Measurements from ENCODE around the gene CFAP68.
A peak's percentile ranks its signal among the peaks of the same experiment; 100 is the strongest.

CFAP68 gene

DNA sequence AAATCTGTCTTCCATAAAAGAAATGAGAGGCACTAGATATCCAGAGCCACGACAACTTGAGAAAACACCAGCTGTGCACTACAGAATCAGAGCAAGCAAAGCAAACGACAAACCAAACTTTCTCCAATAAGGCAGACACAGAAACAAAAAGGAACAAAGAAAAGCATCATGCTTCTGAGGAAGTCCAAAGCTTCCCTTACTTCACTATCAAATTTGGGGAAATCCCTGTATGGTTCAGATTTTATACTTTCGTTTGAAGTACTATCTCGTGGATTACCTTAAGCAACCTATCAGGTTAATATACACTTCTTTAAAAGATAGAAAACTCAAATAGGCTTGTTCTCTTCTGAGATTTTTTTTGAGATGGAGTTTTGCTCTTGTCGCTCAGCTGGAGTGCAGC lies 35.7 kb upstream of the CFAP68 start:
- Histone ChIP-seq H3K36me3 (ENCODE audit: control insufficient read depth in 2 of 2, insufficient read depth in 2 of 2, low read length in 2 of 2) (peaks cover 5 to 12% of the 10 kb centered on the region in 2 donors), H3K27me3 (ENCODE audit: control insufficient read depth in 1 of 2, insufficient read depth in 2 of 2, low read length in 2 of 2) (no peaks in the 10 kb centered on the region), H3K4me1 (ENCODE audit: control insufficient read depth, insufficient read depth, low read length) (no peaks in the 10 kb centered on the region), H3K27ac (ENCODE audit: low read length) (no peak overlapping the region), H3K9ac (ENCODE audit: low read length in 2 of 2) (no peak overlapping the region), H3K9me3 (ENCODE audit: control insufficient read depth in 2 of 2, low read length in 2 of 2) (no peaks in the 10 kb centered on the region), H3K4me3 (ENCODE audit: low read length in 2 of 2) (no peak overlapping the region)

DNA sequence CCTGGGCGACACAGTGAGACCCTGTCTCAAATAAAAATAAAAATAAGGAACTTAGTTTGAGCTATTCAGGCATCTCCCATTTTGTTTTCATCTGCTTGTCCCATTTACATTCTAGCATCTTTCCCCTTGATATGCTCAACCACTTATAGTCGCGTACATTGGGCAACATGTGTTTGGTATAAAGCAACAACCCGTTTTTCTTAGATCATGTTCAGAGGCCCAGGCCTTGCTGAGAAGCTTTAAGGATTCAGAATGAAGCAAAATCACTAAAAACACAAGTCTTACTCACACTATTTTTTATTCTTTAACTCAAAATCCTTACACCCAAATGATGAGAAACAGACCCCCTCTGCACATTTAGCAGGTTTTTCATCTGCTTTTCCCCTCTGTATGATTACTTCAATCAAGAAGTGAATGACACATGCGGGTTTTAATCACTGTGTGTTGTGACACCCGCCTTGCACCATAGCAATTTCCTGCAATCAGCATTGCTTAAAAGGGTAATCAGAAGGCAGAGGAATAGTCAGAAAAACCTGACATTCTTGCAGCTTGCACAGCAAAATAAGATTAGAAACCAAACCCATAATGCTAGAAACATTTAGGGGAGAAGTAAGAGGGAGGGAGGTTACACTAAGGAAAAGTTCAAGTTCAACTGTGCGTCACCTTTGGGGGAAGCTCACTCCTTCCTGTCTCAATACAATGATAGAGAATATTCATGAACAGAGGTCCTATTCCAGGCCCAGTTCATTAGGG lies 33.9 kb upstream of the CFAP68 start:
- no peak overlapping the region for H3K9ac ChIP-seq (ENCODE audit: low read length in 2 of 2)
- H3K36me3 ChIP-seq (ENCODE audit: control insufficient read depth in 2 of 2, insufficient read depth in 2 of 2, low read length in 2 of 2), result peaks cover 5 to 14% of the 10 kb centered on the region in 2 donors

DNA sequence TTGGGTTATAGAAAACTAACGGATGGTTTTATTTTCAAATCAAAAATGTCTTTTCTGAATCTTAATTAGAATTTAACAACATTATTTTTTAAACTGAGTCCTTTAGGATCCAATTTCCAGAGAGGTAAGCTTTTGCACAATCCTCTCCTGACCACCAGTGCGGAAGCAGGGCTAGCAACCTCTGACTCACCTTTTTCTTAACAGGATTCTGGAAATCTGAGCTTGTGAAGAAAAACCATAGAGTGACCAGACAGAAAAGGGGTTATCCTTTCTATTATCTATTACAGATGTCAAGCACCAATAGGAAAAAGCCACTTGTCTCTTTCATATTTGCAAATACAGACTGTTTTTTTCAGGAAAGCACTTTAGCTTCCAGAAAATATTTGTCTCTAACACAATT lies 33.3 kb upstream of the CFAP68 start:
- Histone ChIP-seq H3K4me1 (ENCODE audit: control insufficient read depth, insufficient read depth, low read length) (no peaks in the 10 kb centered on the region), H3K9ac (ENCODE audit: low read length in 2 of 2) (no peak overlapping the region), H3K27ac (ENCODE audit: low read length) (no peak overlapping the region), H3K4me3 (ENCODE audit: low read length in 2 of 2) (no peak overlapping the region), H3K27me3 (ENCODE audit: control insufficient read depth in 1 of 2, insufficient read depth in 2 of 2, low read length in 2 of 2) (no peaks in the 10 kb centered on the region), H3K9me3 (ENCODE audit: control insufficient read depth in 2 of 2, low read length in 2 of 2) (no peaks in the 10 kb centered on the region), H3K36me3 (ENCODE audit: control insufficient read depth in 2 of 2, insufficient read depth in 2 of 2, low read length in 2 of 2) (peaks cover 5 to 18% of the 10 kb centered on the region in 2 donors)

More for the DNA sequence above, 33.9 kb upstream of the CFAP68 start:
- Histone ChIP-seq H3K4me3 (ENCODE audit: low read length in 2 of 2) (no peak overlapping the region), H3K9me3 (ENCODE audit: control insufficient read depth in 2 of 2, low read length in 2 of 2) (no peaks in the 10 kb centered on the region), H3K4me1 (ENCODE audit: control insufficient read depth, insufficient read depth, low read length) (no peaks in the 10 kb centered on the region), H3K27me3 (ENCODE audit: control insufficient read depth in 1 of 2, insufficient read depth in 2 of 2, low read length in 2 of 2) (no peaks in the 10 kb centered on the region), H3K27ac (ENCODE audit: low read length) (no peak overlapping the region)

DNA sequence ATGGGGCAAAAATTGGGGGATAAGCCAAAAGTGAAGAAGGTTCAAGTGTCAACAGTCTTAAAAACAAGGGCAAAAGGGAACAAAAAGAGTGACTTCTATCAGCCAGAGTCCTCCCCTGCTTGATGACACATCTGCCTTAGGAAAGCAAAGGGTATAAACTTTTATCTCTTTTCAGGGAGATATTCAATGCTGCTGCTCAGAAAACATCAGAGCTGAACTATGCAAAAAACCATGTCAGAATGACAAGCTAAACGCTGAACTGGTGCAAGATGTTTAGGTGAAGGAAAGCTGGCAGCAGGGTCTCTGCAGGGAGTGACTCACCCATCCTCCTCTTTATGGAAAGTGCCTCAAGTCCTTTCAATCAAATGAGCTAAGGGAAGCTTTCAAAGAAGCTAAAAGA lies 32.7 kb upstream of the CFAP68 start:
- Histone ChIP-seq H3K4me1 (ENCODE audit: control insufficient read depth, insufficient read depth, low read length) (no peaks in the 10 kb centered on the region), H3K4me3 (ENCODE audit: low read length in 2 of 2) (no peak overlapping the region), H3K36me3 (ENCODE audit: control insufficient read depth in 2 of 2, insufficient read depth in 2 of 2, low read length in 2 of 2) (peaks cover 5 to 18% of the 10 kb centered on the region in 2 donors), H3K27ac (ENCODE audit: low read length) (no peak overlapping the region), H3K9ac (ENCODE audit: low read length in 2 of 2) (no peak overlapping the region), H3K9me3 (ENCODE audit: control insufficient read depth in 2 of 2, low read length in 2 of 2) (no peaks in the 10 kb centered on the region), H3K27me3 (ENCODE audit: control insufficient read depth in 1 of 2, insufficient read depth in 2 of 2, low read length in 2 of 2) (no peaks in the 10 kb centered on the region)

DNA sequence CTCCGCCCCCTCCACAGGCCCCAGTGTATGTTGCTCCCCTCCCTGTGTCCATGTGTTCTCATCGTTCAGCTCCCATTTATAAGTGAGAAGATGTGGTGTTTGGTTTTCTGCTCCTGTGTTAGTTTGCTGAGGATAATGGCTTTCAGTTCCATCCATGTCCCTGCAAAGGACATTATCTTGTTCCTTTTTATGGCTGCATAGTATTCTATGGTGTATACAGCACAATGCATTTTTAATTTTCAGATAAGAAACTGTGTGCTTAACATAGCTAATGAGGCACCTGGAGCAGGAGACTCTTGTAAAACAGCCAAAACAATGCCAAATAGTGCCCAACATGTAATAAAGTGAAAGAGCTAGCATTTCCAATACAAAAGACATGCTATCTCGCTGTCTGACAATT lies 29.7 kb upstream of the CFAP68 start:
- Histone ChIP-seq H3K4me3 (ENCODE audit: low read length in 2 of 2) (no peak overlapping the region), H3K27ac (ENCODE audit: low read length) (no peak overlapping the region), H3K4me1 (ENCODE audit: control insufficient read depth, insufficient read depth, low read length) (no peaks in the 10 kb centered on the region), H3K36me3 (ENCODE audit: control insufficient read depth in 2 of 2, insufficient read depth in 2 of 2, low read length in 2 of 2) (peaks cover 10 to 22% of the 10 kb centered on the region in 2 donors), H3K27me3 (ENCODE audit: control insufficient read depth in 1 of 2, insufficient read depth in 2 of 2, low read length in 2 of 2) (no peaks in the 10 kb centered on the region), H3K9ac (ENCODE audit: low read length in 2 of 2) (no peak overlapping the region), H3K9me3 (ENCODE audit: control insufficient read depth in 2 of 2, low read length in 2 of 2) (no peaks in the 10 kb centered on the region)

DNA sequence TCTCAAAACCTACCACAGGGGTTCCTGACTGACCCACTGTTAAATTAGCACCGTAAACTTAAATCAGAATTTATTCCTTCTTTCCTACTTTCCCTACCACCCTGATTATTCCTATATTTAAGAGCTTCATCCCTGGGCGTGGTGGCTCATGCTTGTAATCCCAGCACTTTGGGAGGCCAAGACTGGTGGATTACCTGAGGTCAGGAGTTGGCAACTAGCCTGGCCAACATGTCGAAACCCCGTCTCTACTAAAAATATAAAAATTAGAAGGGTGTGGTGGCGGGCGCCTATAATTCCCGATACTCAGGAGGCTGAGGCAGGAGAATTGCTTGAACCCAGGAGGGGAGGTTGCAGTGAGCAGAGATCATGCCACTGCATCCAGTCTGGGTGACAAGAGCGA lies 28.3 kb upstream of the CFAP68 start:
- Histone ChIP-seq H3K9me3 (ENCODE audit: control insufficient read depth in 2 of 2, low read length in 2 of 2) (no peaks in the 10 kb centered on the region), H3K4me3 (ENCODE audit: low read length in 2 of 2) (no peak overlapping the region), H3K9ac (ENCODE audit: low read length in 2 of 2) (no peak overlapping the region), H3K4me1 (ENCODE audit: control insufficient read depth, insufficient read depth, low read length) (no peaks in the 10 kb centered on the region), H3K36me3 (ENCODE audit: control insufficient read depth in 2 of 2, insufficient read depth in 2 of 2, low read length in 2 of 2) (peaks cover 10 to 18% of the 10 kb centered on the region in 2 donors), H3K27ac (ENCODE audit: low read length) (no peak overlapping the region), H3K27me3 (ENCODE audit: control insufficient read depth in 1 of 2, insufficient read depth in 2 of 2, low read length in 2 of 2) (no peaks in the 10 kb centered on the region)

DNA sequence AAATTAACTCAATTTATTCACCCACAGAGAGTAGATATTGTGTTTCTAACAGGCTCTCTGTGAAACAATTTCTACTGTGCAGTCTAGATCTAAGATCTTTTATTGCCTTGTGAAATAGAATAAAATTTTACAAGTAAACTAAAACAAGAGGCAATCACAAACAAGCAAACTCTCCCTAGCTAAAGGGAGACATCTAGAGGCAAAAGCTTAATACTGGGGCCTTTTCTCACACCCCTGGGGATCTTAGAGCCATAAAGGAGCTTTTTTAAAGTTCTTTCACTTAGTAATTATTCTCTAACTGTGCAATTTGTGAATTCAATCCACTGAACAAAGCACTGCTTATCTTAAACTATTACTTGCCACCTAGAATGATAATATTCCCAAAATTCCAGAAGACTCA lies 27.7 kb upstream of the CFAP68 start:
- Histone ChIP-seq H3K27ac (ENCODE audit: low read length) (no peak overlapping the region), H3K27me3 (ENCODE audit: control insufficient read depth in 1 of 2, insufficient read depth in 2 of 2, low read length in 2 of 2) (no peaks in the 10 kb centered on the region), H3K4me1 (ENCODE audit: control insufficient read depth, insufficient read depth, low read length) (no peaks in the 10 kb centered on the region), H3K36me3 (ENCODE audit: control insufficient read depth in 2 of 2, insufficient read depth in 2 of 2, low read length in 2 of 2) (peaks cover 10 to 16% of the 10 kb centered on the region in 2 donors), H3K9me3 (ENCODE audit: control insufficient read depth in 2 of 2, low read length in 2 of 2) (no peaks in the 10 kb centered on the region), H3K9ac (ENCODE audit: low read length in 2 of 2) (no peak overlapping the region), H3K4me3 (ENCODE audit: low read length in 2 of 2) (no peak overlapping the region)

DNA sequence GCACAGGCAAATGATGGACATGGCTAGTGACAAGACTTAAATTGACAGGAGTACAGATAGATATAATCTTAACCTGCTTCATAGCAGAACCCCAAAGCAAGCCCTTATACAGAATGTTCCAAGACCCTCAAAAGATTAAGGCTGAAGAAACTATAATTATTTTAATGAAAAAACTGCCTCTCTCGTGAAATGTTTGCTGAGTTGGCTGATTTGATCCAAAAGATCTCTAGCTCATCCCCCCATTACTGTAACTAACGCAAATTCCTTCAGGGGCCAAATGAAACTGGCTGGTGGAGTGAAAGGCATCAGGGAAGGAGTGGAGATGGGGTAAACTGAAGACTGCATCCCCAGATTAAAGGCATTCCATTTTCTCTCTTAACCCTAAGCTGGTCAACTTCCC lies 27.2 kb upstream of the CFAP68 start:
- no peak overlapping the region for H3K27ac ChIP-seq (ENCODE audit: low read length)
- no peak overlapping the region for H3K9ac ChIP-seq (ENCODE audit: low read length in 2 of 2)
- H3K9me3 ChIP-seq (ENCODE audit: control insufficient read depth in 2 of 2, low read length in 2 of 2), result no peaks in the 10 kb centered on the region
- peaks cover 10 to 15% of the 10 kb centered on the region in 2 donors for H3K36me3 ChIP-seq (ENCODE audit: control insufficient read depth in 2 of 2, insufficient read depth in 2 of 2, low read length in 2 of 2)
- H3K27me3 ChIP-seq (ENCODE audit: control insufficient read depth in 1 of 2, insufficient read depth in 2 of 2, low read length in 2 of 2), result no peaks in the 10 kb centered on the region
- no peaks in the 10 kb centered on the region for H3K4me1 ChIP-seq (ENCODE audit: control insufficient read depth, insufficient read depth, low read length)
- no peak overlapping the region for H3K4me3 ChIP-seq (ENCODE audit: low read length in 2 of 2)

DNA sequence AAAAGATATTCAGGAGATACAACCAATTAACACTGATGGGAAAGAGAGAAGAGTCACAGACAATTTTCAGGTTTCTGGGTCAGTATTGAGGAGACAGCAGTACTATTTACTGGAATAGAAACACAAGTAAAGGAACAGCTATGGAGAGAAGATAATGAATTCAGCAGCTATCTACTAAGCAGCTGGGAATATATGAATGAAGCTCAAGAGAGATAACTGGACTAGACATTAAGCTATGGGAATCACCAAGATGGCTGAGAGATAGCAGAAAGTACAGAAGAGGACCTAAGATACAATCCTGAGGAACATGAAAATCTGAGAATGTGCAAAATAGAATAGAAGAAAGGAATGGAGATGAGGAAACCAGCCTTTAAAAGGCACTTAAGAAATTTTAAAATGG lies 23.8 kb upstream of the CFAP68 start:
- no peak overlapping the region for H3K27ac ChIP-seq (ENCODE audit: low read length)
- no peak overlapping the region for H3K4me3 ChIP-seq (ENCODE audit: low read length in 2 of 2)
- H3K9me3 ChIP-seq (ENCODE audit: control insufficient read depth in 2 of 2, low read length in 2 of 2), result no peaks in the 10 kb centered on the region
- no peaks in the 10 kb centered on the region for H3K4me1 ChIP-seq (ENCODE audit: control insufficient read depth, insufficient read depth, low read length)
- no peaks in the 10 kb centered on the region for H3K27me3 ChIP-seq (ENCODE audit: control insufficient read depth in 1 of 2, insufficient read depth in 2 of 2, low read length in 2 of 2)
- peaks cover 30 to 32% of the 10 kb centered on the region in 2 donors for H3K36me3 ChIP-seq (ENCODE audit: control insufficient read depth in 2 of 2, insufficient read depth in 2 of 2, low read length in 2 of 2)
- no peak overlapping the region for H3K9ac ChIP-seq (ENCODE audit: low read length in 2 of 2)

DNA sequence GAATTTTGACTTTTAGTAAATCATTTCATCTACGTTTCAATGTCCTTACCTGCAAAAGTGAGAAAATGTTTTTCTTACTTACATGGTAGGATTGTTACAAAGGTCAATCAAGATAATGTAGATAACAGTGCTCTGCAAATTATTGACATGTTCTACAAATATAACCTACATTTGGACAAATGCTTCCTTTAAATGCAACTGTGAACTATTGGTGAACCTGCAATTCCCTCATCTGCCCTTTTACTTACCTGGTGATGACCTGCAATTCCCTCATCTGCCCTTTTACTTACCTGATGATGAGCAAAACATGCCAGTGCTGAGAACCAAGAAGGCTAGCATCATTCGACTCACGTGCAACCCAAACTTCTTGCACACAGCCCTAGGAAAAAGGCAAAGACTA lies 19.1 kb upstream of the CFAP68 start:
- Histone ChIP-seq H3K9ac (ENCODE audit: low read length in 2 of 2) (no peak overlapping the region), H3K27me3 (ENCODE audit: control insufficient read depth in 1 of 2, insufficient read depth in 2 of 2, low read length in 2 of 2) (no peaks in the 10 kb centered on the region), H3K4me3 (ENCODE audit: low read length in 2 of 2) (no peak overlapping the region), H3K9me3 (ENCODE audit: control insufficient read depth in 2 of 2, low read length in 2 of 2) (no peaks in the 10 kb centered on the region), H3K36me3 (ENCODE audit: control insufficient read depth in 2 of 2, insufficient read depth in 2 of 2, low read length in 2 of 2) (peaks cover 28 to 31% of the 10 kb centered on the region in 2 donors), H3K4me1 (ENCODE audit: control insufficient read depth, insufficient read depth, low read length) (no peaks in the 10 kb centered on the region), H3K27ac (ENCODE audit: low read length) (no peak overlapping the region)

DNA sequence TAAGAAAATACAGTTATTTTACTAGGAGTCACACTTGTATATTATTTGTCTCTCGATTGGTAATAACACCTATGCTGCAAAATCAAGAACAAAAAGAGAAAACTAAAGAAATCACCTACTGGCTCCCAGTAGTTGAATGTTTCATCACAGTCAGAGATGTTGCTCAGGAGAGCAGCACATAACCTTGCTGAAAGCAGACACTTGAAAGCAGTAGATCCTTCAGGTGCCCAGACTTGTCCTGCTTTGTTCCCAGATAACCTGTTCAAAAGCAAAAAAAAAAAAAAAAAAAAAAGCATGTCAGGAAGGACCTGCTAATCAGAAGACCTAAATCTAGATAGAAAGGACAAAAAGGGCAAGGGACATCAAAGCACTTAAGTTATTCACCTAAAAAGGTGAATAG lies 9.2 kb upstream of the CFAP68 start:
- Histone ChIP-seq H3K36me3 (ENCODE audit: control insufficient read depth in 2 of 2, insufficient read depth in 2 of 2, low read length in 2 of 2) (peaks cover 5 to 22% of the 10 kb centered on the region in 2 donors), H3K9me3 (ENCODE audit: control insufficient read depth in 2 of 2, low read length in 2 of 2) (no peaks in the 10 kb centered on the region), H3K4me1 (ENCODE audit: control insufficient read depth, insufficient read depth, low read length) (no peaks in the 10 kb centered on the region), H3K4me3 (ENCODE audit: low read length in 2 of 2) (peak overlapping the region in 1 of 2 donors; percentile 90), H3K27ac (ENCODE audit: low read length) (no peak overlapping the region), H3K27me3 (ENCODE audit: control insufficient read depth in 1 of 2, insufficient read depth in 2 of 2, low read length in 2 of 2) (no peaks in the 10 kb centered on the region), H3K9ac (ENCODE audit: low read length in 2 of 2) (no peak overlapping the region)

Data from stomach smooth muscle (tissue), 2 donors.